ENCODE data around the gene TLE4. TPM values are rescaled to one million over a fixed set of nuclear protein-coding genes. Genes with fewer than 3 reads are reported as not detected.

Gene TLE4
- polyA plus RNA-seq, 3 donors = 21.0 to 107 (median 21.7) TPM

GRCh38 chr9:79591458-79591857 is 19.7 kb downstream of the TLE4 start:
- Histone ChIP-seq H4K20me1 (ENCODE audit: insufficient read depth, low read length) (peaks cover 89% of the 10 kb centered on the region), H3K4me2 (replicated peaks; ENCODE audit: extremely low read depth, low read length, poor library complexity, severe bottlenecking) (no peak overlapping the region), H3K79me2 (ENCODE audit: insufficient read depth, low read length) (peaks cover 100% of the 10 kb centered on the region), H3K36me3 (replicated peaks in 1 of 2; ENCODE audit: control insufficient read depth in 1 of 2, insufficient read depth in 2 of 2, low read length in 2 of 2) (peaks cover 0 to 39% of the 10 kb centered on the region in 2 donors), H3K4me3 (replicated peaks in 1 of 3; ENCODE audit: low read depth in 2 of 3, low read length in 3 of 3) (no peak overlapping the region), H3K9me3 (replicated peaks in 1 of 2; ENCODE audit: control insufficient read depth in 1 of 2, insufficient read depth in 1 of 2, low read length in 2 of 2) (no peaks in the 10 kb centered on the region), H3K4me1 (ENCODE audit: control insufficient read depth in 1 of 2, insufficient read depth in 2 of 2, low read length in 2 of 2) (peaks cover 37 to 50% of the 10 kb centered on the region in 2 donors), H3K27ac (ENCODE audit: low read depth in 1 of 2, low read length in 2 of 2) (peak overlapping the region in 1 of 2 donors; percentile 77), H2AFZ (ENCODE audit: insufficient read depth, low read depth, low read length, poor library complexity, severe bottlenecking) (no peak overlapping the region), H3K9ac (ENCODE audit: insufficient read depth, low read length, poor library complexity, severe bottlenecking) (no peak overlapping the region), H3K27me3 (ENCODE audit: control insufficient read depth in 2 of 2, insufficient read depth in 2 of 2, low read length in 2 of 2) (no peaks in the 10 kb centered on the region)
- Mint-ChIP-seq H3K9me3 (peaks cover 0 to 14% (median 8%) of the 10 kb centered on the region in 7 donors), H3K4me1 (peaks cover 62% of the 10 kb centered on the region), H3K27me3 (ENCODE audit: low read depth in 3 of 3) (no peaks in the 10 kb centered on the region), H3K36me3 (peaks cover 34 to 58% of the 10 kb centered on the region in 2 donors), H3K4me3 (no peak overlapping the region), H3K27ac (peak overlapping the region; percentile 77 to 94 (median 81))
- intact Hi-C loops (cut with micrococcal nuclease) = no loop called here
- 27% methylated on average over 2 of the region's 2 CpGs for WGBS (ENCODE audit: insufficient coverage)
- peak in 2 of 3 donors; percentile 29 to 34 for DNase-seq
- TF ChIP-seq CTCF (IDR thresholded peaks at IDR 0.05) = no peak

- Histone ChIP-seq H3K27ac (ENCODE audit: low read depth in 1 of 2, low read length in 2 of 2) (peak overlapping the region in 1 of 2 donors; percentile 77), H3K9me3 (replicated peaks in 1 of 2; ENCODE audit: control insufficient read depth in 1 of 2, insufficient read depth in 1 of 2, low read length in 2 of 2) (no peaks in the 10 kb centered on the region), H4K20me1 (ENCODE audit: insufficient read depth, low read length) (peaks cover 93% of the 10 kb centered on the region), H3K9ac (ENCODE audit: insufficient read depth, low read length, poor library complexity, severe bottlenecking) (no peak overlapping the region), H3K27me3 (ENCODE audit: control insufficient read depth in 2 of 2, insufficient read depth in 2 of 2, low read length in 2 of 2) (no peaks in the 10 kb centered on the region), H3K79me2 (ENCODE audit: insufficient read depth, low read length) (peaks cover 100% of the 10 kb centered on the region), H3K4me1 (ENCODE audit: control insufficient read depth in 1 of 2, insufficient read depth in 2 of 2, low read length in 2 of 2) (peaks cover 45 to 64% of the 10 kb centered on the region in 2 donors), H3K36me3 (replicated peaks in 1 of 2; ENCODE audit: control insufficient read depth in 1 of 2, insufficient read depth in 2 of 2, low read length in 2 of 2) (peaks cover 0 to 28% of the 10 kb centered on the region in 2 donors), H3K4me3 (replicated peaks in 1 of 3; ENCODE audit: low read depth in 2 of 3, low read length in 3 of 3) (peak overlapping the region in 1 of 3 experiments; percentile 18), H2AFZ (ENCODE audit: insufficient read depth, low read depth, low read length, poor library complexity, severe bottlenecking) (no peak overlapping the region), H3K4me2 (replicated peaks; ENCODE audit: extremely low read depth, low read length, poor library complexity, severe bottlenecking) (peak overlapping the region; percentile 34)
- Mint-ChIP-seq H3K27ac (peak overlapping the region; percentile 77 to 94 (median 81)), H3K4me3 (no peak overlapping the region), H3K4me1 (peaks cover 72% of the 10 kb centered on the region), H3K36me3 (peaks cover 37 to 59% of the 10 kb centered on the region in 2 donors), H3K9me3 (peaks cover 0 to 14% (median 9%) of the 10 kb centered on the region in 7 donors), H3K27me3 (ENCODE audit: low read depth in 3 of 3) (no peaks in the 10 kb centered on the region)
- no CpG with 5 or more reads among the region's 4 CpGs for WGBS (ENCODE audit: insufficient coverage)
- peak in 2 of 3 donors; percentile 47 to 62 for DNase-seq
- no peak for TF ChIP-seq CTCF (IDR thresholded peaks at IDR 0.05)
- intact Hi-C loops (cut with micrococcal nuclease) = no loop called here
Measured at GRCh38 chr9:79592726-79593493, 21.1 kb downstream of the TLE4 start.

Measured in CD14-positive monocyte (primary cell).